A673 (cell line): ENCODE results near the gene PTX4. TPM values are rescaled to one million over a fixed set of nuclear protein-coding genes. Genes with fewer than 3 reads are reported as not detected.

Experiments used
- BruUV-seq: library from RNA; stranded (reverse); fragments of 400-500 nt; replicated peaks from 2 replicates; lab custom pipeline; 2021; lab: Mats Ljungman, UMichigan
- CTCF ChIA-PET: fragments of 300-600 bp; sonication (Branson Sonifier 250); formaldehyde crosslinking; loops from one replicate; lab custom pipeline; 2022; ENCODE audit warnings: antibody characterized with exemption; lab: Charles Lee
- POLR2A ChIA-PET: fragments of 300-600 bp; sonication (Branson Sonifier 250); formaldehyde crosslinking; loops from one replicate; lab custom pipeline; 2022; ENCODE audit warnings: antibody characterized with exemption; ENCODE audit not compliant: low non-redundant PET; lab: Charles Lee
- DNase-seq: peaks from one replicate; pipeline ENCODE4 v3.0.0-alpha.2; 2015; ENCODE audit warnings: low spot score
- H3K27ac ChIP-seq: fragments of 200-600 bp; sonication (generic); 2 replicates; pipeline ENCODE4 v1.5.1; 2016; ENCODE audit warnings: mixed run types, low read depth, mild to moderate bottlenecking, mixed read lengths, antibody characterized with exemption, low read length; ENCODE audit not compliant: poor library complexity, severe bottlenecking
- H3K27me3 ChIP-seq: fragments of 200-600 bp; sonication (generic); replicated peaks from 2 replicates; pipeline ENCODE4 v1.6.1; 2017; ENCODE audit warnings: mixed run types, low read depth, mild to moderate bottlenecking, mixed read lengths, antibody characterized with exemption, low read length; ENCODE audit not compliant: insufficient read depth, poor library complexity
- H3K36me3 ChIP-seq: fragments of 200-600 bp; sonication (generic); 2 replicates; pipeline ENCODE4 v1.6.1; 2016; ENCODE audit warnings: mixed run types, mild to moderate bottlenecking, mixed read lengths, antibody characterized with exemption, low read length; ENCODE audit not compliant: insufficient read depth, poor library complexity, severe bottlenecking
- H3K4me1 ChIP-seq: fragments of 200-600 bp; sonication (generic); 2 replicates; pipeline ENCODE4 v1.6.1; 2017; ENCODE audit warnings: mixed run types, mild to moderate bottlenecking, mixed read lengths, antibody characterized with exemption, low read length; ENCODE audit not compliant: insufficient read depth, poor library complexity, severe bottlenecking
- H3K4me3 ChIP-seq: fragments of 200-600 bp; sonication (generic); 2 replicates; pipeline ENCODE4 v1.5.1; 2016; ENCODE audit warnings: low read depth, mixed run types, mild to moderate bottlenecking, mixed read lengths, low read length; ENCODE audit not compliant: poor library complexity, severe bottlenecking
- H3K9me3 ChIP-seq: fragments of 200-600 bp; sonication (generic); 2 replicates; pipeline ENCODE4 v1.6.1; 2016; ENCODE audit warnings: mixed run types, low read depth, mild to moderate bottlenecking, mixed read lengths, antibody characterized with exemption, low read length; ENCODE audit not compliant: poor library complexity, severe bottlenecking
- EZH2 ChIP-seq: fragments of 200-600 bp; sonication (generic); IDR thresholded peaks from 2 replicates; pipeline ENCODE4 v1.6.1; 2017; ENCODE audit warnings: borderline replicate concordance, low read depth, mild to moderate bottlenecking, mixed read lengths, antibody characterized with exemption, low read length; ENCODE audit not compliant: poor library complexity, severe bottlenecking
- intact Hi-C: fragments of 100-400 bp; cut with micrococcal nuclease; formaldehyde crosslinking; loops from one replicate; pipeline ENCODE4 v1.10.0; 2022; ENCODE audit not compliant: unreplicated experiment
- total RNA-seq: library from RNA; stranded (reverse); gene quantifications from 2 replicates; pipeline ENCODE4 v1.2.3, GENCODE V29; 2021
- TF ChIP-seq, protein P1 (sequence below): fragments of 300-800, 200-600 bp; sonication (generic); conservative IDR thresholded peaks from 2 replicates; pipeline ENCODE4 v1.5.1; 2017; ENCODE audit warnings: low read depth, mild to moderate bottlenecking, antibody characterized with exemption, low read length, moderate library complexity, mixed read lengths

PTX4 gene
- total RNA-seq, 1 experiment from 2014 or later: not detected

DNA sequence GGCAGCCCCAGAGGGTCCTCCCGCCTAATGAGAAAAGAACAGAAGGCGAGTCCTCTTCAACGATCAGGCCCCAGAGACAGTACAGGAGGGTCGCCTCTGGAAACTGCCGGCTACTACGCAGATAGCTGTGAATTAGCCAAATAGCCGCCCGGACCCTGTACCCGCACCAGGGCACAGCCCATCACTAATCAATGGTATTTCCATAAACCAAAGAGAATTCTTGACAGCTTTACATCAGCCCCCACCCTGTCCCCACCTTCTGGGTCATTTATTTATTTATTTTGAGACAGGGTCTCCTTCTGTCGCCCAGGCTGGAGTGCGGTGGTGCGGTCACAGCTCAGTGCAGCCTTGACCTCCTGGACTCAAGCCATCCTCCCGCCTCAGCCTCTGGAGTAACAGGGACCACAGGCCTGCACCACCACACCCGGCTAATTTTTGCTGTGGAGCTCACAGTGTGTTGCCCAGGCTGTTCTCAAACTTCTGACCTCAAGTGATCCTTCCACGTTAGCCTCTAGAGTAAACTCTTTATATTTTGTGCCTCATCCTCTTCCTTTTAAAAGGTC lies 13.1 kb downstream of the PTX4 start:
- CTCF ChIA-PET: no interaction called here
- peaks cover 11% of the 10 kb centered on the region for H3K4me1 ChIP-seq

DNA sequence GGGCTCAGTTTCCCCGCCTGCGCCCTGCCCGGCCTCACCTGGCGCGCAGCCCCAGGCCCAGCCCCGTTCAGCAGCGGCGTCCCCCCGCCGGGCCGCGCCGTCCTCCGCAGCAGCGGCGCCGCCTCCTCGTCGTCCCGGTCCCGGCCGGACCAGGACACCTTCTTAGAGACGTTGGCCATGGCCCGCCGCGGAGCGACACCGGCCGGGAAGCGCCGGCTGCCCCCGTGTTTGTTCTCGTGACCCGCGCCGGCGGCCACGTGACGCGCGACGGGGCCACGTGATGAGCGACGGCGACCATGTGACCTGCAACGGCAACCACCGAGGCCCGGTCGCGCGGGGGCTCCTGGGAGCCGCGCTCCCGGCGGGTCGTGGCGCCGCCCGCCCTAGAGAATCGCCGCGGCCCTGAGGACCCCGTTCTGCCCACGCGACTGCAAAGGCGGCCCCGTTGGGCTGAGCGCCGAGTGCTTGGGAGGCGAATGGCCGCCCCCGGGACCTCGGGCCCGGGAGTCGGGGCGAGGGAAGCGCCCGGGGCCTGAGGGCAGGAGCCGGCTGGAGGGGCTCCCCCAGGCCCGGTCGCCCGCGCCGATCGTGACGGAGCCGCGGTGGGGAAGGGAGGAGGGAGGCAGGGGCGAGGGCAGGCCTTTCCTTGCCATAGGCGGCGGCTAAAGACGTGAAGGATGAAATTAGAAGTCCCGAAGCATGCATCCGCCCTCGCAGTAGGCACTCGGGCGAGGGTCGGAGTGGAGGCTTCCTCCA lies 13.8 kb downstream of the PTX4 start, which contains the start of gene CLCN7:
Gene CLCN7 (minus strand): TSS at position 233 of the 756 bp plus-strand sequence. CDS start 54 bp downstream, at position 179.
- POLR2A ChIA-PET: no interaction called here
- Histone ChIP-seq H3K9me3 (no peaks in the 10 kb centered on the region), H3K27me3 (no peaks in the 10 kb centered on the region), H3K36me3 (no peaks in the 10 kb centered on the region), H3K4me3 (peak within 1 kb of the TSS; percentile 85), H3K4me1 (peaks cover 11% of the 10 kb centered on the region), H3K27ac (peak within 1 kb of the TSS; percentile 96)
- DNase-seq: peak; percentile 89
- CTCF ChIA-PET: no interaction called here
- intact Hi-C loops: no loop called here
- no TSS peak for BruUV-seq
- TF ChIP-seq, protein P1, sequence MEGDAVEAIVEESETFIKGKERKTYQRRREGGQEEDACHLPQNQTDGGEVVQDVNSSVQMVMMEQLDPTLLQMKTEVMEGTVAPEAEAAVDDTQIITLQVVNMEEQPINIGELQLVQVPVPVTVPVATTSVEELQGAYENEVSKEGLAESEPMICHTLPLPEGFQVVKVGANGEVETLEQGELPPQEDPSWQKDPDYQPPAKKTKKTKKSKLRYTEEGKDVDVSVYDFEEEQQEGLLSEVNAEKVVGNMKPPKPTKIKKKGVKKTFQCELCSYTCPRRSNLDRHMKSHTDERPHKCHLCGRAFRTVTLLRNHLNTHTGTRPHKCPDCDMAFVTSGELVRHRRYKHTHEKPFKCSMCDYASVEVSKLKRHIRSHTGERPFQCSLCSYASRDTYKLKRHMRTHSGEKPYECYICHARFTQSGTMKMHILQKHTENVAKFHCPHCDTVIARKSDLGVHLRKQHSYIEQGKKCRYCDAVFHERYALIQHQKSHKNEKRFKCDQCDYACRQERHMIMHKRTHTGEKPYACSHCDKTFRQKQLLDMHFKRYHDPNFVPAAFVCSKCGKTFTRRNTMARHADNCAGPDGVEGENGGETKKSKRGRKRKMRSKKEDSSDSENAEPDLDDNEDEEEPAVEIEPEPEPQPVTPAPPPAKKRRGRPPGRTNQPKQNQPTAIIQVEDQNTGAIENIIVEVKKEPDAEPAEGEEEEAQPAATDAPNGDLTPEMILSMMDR: no peak
- no peak for TF ChIP-seq EZH2

More for the DNA sequence above, 13.1 kb downstream of the PTX4 start:
- BruUV-seq: TSS peak; percentile 71
- POLR2A ChIA-PET: no interaction called here
- TF ChIP-seq EZH2: no peak
- TF ChIP-seq, protein P1: no peak
- peak overlapping the region; percentile 96 for H3K27ac ChIP-seq
- H3K9me3 ChIP-seq: no peaks in the 10 kb centered on the region
- no peaks in the 10 kb centered on the region for H3K27me3 ChIP-seq
- no peak for DNase-seq
- H3K36me3 ChIP-seq: no peaks in the 10 kb centered on the region
- intact Hi-C loops: no loop called here
- peak overlapping the region; percentile 85 for H3K4me3 ChIP-seq

DNA sequence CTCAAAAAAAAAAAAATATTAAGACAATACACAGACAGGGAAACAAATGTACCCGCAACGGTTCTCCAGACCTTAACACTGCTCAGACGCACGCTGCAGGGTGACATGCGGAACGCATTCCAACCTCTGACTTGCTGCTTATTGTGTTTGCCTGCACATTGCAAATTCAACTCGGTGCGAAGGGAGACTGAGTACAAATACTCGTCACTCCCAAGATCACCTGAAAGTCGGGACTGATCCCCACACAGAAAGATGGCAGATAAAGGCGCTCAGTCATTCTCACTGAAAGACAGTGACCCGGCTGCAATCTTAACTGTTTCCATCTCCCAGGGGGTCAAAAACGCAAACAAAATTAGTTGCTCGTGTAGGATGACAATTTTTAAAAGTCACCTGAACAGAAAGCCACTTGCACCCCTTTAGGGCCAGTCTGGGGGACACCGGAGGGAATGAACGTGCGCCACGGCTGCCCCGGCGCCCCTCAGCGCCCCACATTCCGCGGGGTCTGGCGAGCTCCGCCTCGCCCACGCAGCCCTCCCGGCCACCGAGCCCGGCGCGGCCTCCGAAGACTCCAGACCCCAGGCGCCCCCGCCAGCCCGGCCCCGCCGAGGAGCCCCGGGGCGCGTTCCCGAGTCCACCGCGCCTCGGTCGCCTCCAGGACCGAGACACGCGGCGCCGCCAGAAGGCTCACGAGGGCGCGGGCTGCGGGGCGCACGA lies 14.5 kb downstream of the PTX4 start:
- Histone ChIP-seq H3K4me1 (peaks cover 11% of the 10 kb centered on the region), H3K4me3 (peak overlapping the region; percentile 85), H3K27ac (peak overlapping the region; percentile 96), H3K27me3 (no peaks in the 10 kb centered on the region), H3K36me3 (no peaks in the 10 kb centered on the region), H3K9me3 (no peaks in the 10 kb centered on the region)
- TSS peak; percentile 56 for BruUV-seq
- no peak for DNase-seq
- TF ChIP-seq, protein P1: no peak
- no peak for TF ChIP-seq EZH2
- intact Hi-C loops: no loop called here
- ChIA-PET CTCF (interaction anchor here (0.7 kb wide), 1 partner anchor 138 kb away, joined by 4 read pairs; no protein-coding TSS in a partner anchor), POLR2A (no interaction called here)
